ENCODE results near the gene SLC37A2. TPM values are rescaled to one million over a fixed set of nuclear protein-coding genes. Genes with fewer than 3 reads are reported as not detected.

SLC37A2 gene
- total RNA-seq, 2 donors from 2014 or later = 1.6 to 2.6 TPM

GRCh38 chr11:125075242-125075625 is 12.1 kb downstream of the SLC37A2 start:
- ATAC-seq (replicated peaks) = no peak
- Mint-ChIP-seq H3K27me3 (peaks cover 22% of the 10 kb centered on the region), H3K9me3 (no peaks in the 10 kb centered on the region), H3K4me1 (no peaks in the 10 kb centered on the region), H3K36me3 (ENCODE audit: low read depth) (no peaks in the 10 kb centered on the region), H3K4me3 (no peak overlapping the region), H3K27ac (no peak overlapping the region)

- Mint-ChIP-seq H3K4me3 (no peak overlapping the region), H3K9me3 (no peaks in the 10 kb centered on the region), H3K36me3 (ENCODE audit: low read depth) (no peaks in the 10 kb centered on the region), H3K4me1 (no peaks in the 10 kb centered on the region), H3K27ac (no peak overlapping the region), H3K27me3 (peaks cover 22% of the 10 kb centered on the region)
- ATAC-seq (replicated peaks) = no peak
Observed at GRCh38 chr11:125075900-125076317, 12.8 kb downstream of the SLC37A2 start.

GRCh38 chr11:125076378-125076945 is 13.4 kb downstream of the SLC37A2 start:
- Mint-ChIP-seq H3K9me3 (no peaks in the 10 kb centered on the region), H3K36me3 (ENCODE audit: low read depth) (no peaks in the 10 kb centered on the region), H3K4me3 (no peak overlapping the region), H3K4me1 (no peaks in the 10 kb centered on the region), H3K27me3 (peaks cover 22% of the 10 kb centered on the region), H3K27ac (no peak overlapping the region)
- ATAC-seq (replicated peaks) = no peak

DNA sequence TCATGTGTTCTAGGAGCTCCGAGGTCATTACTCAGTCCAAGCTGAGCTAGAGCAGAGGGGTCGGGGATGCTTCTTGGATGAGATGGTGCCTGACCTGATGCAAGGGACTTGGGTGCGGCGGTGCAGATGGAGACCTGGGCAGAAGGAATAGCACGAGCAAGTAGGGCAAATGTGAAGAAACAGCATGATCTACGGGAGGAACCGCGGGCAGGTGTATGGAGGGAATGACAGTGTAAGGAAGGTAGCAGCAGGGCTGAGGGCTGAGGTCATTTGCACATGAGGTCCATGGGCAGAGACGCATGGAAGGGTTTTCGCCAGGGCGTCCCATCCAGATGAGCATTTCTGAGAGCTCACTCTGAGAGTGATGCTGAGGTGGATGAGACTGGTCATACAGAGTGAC is 14.9 kb downstream of the SLC37A2 start:
- Mint-ChIP-seq H3K27ac (no peak overlapping the region), H3K9me3 (no peaks in the 10 kb centered on the region), H3K4me1 (no peaks in the 10 kb centered on the region), H3K27me3 (peaks cover 17% of the 10 kb centered on the region), H3K36me3 (ENCODE audit: low read depth) (no peaks in the 10 kb centered on the region), H3K4me3 (no peak overlapping the region)
- ATAC-seq (replicated peaks) = no peak

- Mint-ChIP-seq H3K4me3 (no peak overlapping the region), H3K27me3 (peaks cover 17% of the 10 kb centered on the region), H3K27ac (no peak overlapping the region), H3K9me3 (no peaks in the 10 kb centered on the region), H3K4me1 (no peaks in the 10 kb centered on the region), H3K36me3 (ENCODE audit: low read depth) (no peaks in the 10 kb centered on the region)
- ATAC-seq (replicated peaks) = no peak
Observed at GRCh38 chr11:125078516-125079140, 15.5 kb downstream of the SLC37A2 start.

GRCh38 chr11:125079151-125079877 is 16.2 kb downstream of the SLC37A2 start:
- peaks cover 12% of the 10 kb centered on the region for H3K27me3 Mint-ChIP-seq
- H3K4me1 Mint-ChIP-seq = no peaks in the 10 kb centered on the region
- no peaks in the 10 kb centered on the region for H3K36me3 Mint-ChIP-seq (ENCODE audit: low read depth)
- no peak overlapping the region for H3K4me3 Mint-ChIP-seq
- H3K27ac Mint-ChIP-seq = no peak overlapping the region
- H3K9me3 Mint-ChIP-seq = no peaks in the 10 kb centered on the region
- no peak for ATAC-seq (replicated peaks)

DNA sequence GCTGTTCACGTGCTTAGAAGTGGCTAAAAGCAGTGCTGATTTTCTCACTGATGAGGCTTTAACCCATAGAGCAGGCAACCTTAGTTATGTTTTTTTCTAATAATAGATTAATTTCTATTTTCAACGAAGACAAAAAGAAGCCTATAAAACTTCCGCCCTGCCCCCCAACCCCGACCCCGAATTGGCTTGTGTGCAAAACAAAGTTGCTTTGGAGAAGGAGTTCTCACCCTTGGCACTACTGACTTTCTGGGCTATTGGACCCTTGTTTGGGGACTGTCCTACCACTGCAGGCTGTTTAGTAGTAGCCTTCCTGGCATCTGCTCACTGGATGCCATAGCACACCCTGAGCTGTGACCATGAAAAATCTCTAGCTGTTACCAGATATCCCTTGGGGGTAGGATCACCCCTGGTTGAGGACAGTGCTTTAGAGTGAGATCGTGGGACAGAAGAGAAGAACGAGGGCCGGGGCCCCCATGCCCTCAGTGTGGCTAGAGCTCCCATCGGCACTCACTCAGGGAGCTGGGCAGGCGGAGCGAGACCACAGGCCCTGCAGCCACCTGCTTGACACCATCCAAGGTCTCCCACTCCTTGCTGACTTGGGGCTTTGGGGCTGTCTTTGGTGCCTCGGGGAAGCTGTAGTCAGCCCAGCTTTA is 16.9 kb downstream of the SLC37A2 start:
- H3K27me3 Mint-ChIP-seq = peaks cover 12% of the 10 kb centered on the region
- no peaks in the 10 kb centered on the region for H3K36me3 Mint-ChIP-seq (ENCODE audit: low read depth)
- no peak for ATAC-seq (replicated peaks)

GRCh38 chr11:125080531-125080911 is 17.4 kb downstream of the SLC37A2 start:
- no peak overlapping the region for H3K4me3 Mint-ChIP-seq
- H3K27me3 Mint-ChIP-seq = peaks cover 9% of the 10 kb centered on the region
- no peaks in the 10 kb centered on the region for H3K4me1 Mint-ChIP-seq
- no peaks in the 10 kb centered on the region for H3K9me3 Mint-ChIP-seq
- H3K27ac Mint-ChIP-seq = no peak overlapping the region
- no peaks in the 10 kb centered on the region for H3K36me3 Mint-ChIP-seq (ENCODE audit: low read depth)
- no peak for ATAC-seq (replicated peaks)

More for the DNA sequence above, 16.9 kb downstream of the SLC37A2 start:
- Mint-ChIP-seq H3K9me3 (no peaks in the 10 kb centered on the region), H3K4me3 (no peak overlapping the region), H3K27ac (no peak overlapping the region), H3K4me1 (no peaks in the 10 kb centered on the region)

GRCh38 chr11:125081098-125081798 is 18.1 kb downstream of the SLC37A2 start:
- Mint-ChIP-seq H3K4me1 (no peaks in the 10 kb centered on the region), H3K27me3 (peaks cover 9% of the 10 kb centered on the region), H3K36me3 (ENCODE audit: low read depth) (no peaks in the 10 kb centered on the region), H3K27ac (no peak overlapping the region), H3K4me3 (no peak overlapping the region), H3K9me3 (no peaks in the 10 kb centered on the region)
- no peak for ATAC-seq (replicated peaks)

GRCh38 chr11:125082040-125082439 is 18.9 kb downstream of the SLC37A2 start:
- Mint-ChIP-seq H3K27ac (no peak overlapping the region), H3K36me3 (ENCODE audit: low read depth) (no peaks in the 10 kb centered on the region), H3K27me3 (peaks cover 9% of the 10 kb centered on the region), H3K4me3 (no peak overlapping the region), H3K4me1 (no peaks in the 10 kb centered on the region), H3K9me3 (no peaks in the 10 kb centered on the region)
- no peak for ATAC-seq (replicated peaks)

- Mint-ChIP-seq H3K27me3 (peaks cover 9% of the 10 kb centered on the region), H3K27ac (no peak overlapping the region), H3K9me3 (no peaks in the 10 kb centered on the region), H3K36me3 (ENCODE audit: low read depth) (no peaks in the 10 kb centered on the region), H3K4me3 (no peak overlapping the region), H3K4me1 (no peaks in the 10 kb centered on the region)
- ATAC-seq (replicated peaks) = no peak
Observed at GRCh38 chr11:125082611-125083311, 19.7 kb downstream of the SLC37A2 start.

GRCh38 chr11:125083312-125084056 is 20.4 kb downstream of the SLC37A2 start:
- H3K4me1 Mint-ChIP-seq = no peaks in the 10 kb centered on the region
- H3K27me3 Mint-ChIP-seq = peaks cover 2% of the 10 kb centered on the region
- no peaks in the 10 kb centered on the region for H3K9me3 Mint-ChIP-seq
- ATAC-seq (replicated peaks) = no peak
- no peak overlapping the region for H3K27ac Mint-ChIP-seq
- no peak overlapping the region for H3K4me3 Mint-ChIP-seq
- no peaks in the 10 kb centered on the region for H3K36me3 Mint-ChIP-seq (ENCODE audit: low read depth)

GRCh38 chr11:125084057-125084416 is 20.9 kb downstream of the SLC37A2 start:
- H3K27me3 Mint-ChIP-seq = no peaks in the 10 kb centered on the region
- H3K4me3 Mint-ChIP-seq = no peak overlapping the region
- no peaks in the 10 kb centered on the region for H3K36me3 Mint-ChIP-seq (ENCODE audit: low read depth)
- no peak for ATAC-seq (replicated peaks)
- no peak overlapping the region for H3K27ac Mint-ChIP-seq
- no peaks in the 10 kb centered on the region for H3K4me1 Mint-ChIP-seq
- H3K9me3 Mint-ChIP-seq = no peaks in the 10 kb centered on the region

Data from activated T-helper 17 cell treated with anti-CD3 and anti-CD28 coated beads, Interleukin-2, amount 50 U/mL, for 72 hours (primary cell).